ENCODE results near the gene BTBD9.

DNA sequence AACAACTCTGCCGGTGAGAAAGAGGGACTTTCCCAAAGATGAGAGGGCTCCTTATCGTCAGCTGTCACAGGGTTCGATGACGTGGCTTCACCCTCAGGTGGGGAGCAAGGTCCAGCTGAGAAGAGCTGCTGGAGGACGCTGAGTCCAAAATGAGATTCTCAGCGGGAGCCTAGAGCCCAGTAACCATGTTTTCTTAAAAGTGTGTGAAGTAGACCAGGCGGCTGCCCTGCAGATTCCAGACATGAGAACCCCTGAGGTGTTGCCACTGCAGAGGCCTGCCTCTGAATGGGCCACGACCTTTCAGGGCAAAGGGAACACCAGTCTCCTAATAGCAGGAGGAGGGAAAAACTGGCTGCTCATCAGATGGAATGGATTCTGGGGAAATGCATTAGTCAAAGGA lies 375.1 kb downstream of the BTBD9 start:
- no peak for TF ChIP-seq POLR2A (IDR thresholded peaks at IDR 0.05)
- TF ChIP-seq, protein P1, sequence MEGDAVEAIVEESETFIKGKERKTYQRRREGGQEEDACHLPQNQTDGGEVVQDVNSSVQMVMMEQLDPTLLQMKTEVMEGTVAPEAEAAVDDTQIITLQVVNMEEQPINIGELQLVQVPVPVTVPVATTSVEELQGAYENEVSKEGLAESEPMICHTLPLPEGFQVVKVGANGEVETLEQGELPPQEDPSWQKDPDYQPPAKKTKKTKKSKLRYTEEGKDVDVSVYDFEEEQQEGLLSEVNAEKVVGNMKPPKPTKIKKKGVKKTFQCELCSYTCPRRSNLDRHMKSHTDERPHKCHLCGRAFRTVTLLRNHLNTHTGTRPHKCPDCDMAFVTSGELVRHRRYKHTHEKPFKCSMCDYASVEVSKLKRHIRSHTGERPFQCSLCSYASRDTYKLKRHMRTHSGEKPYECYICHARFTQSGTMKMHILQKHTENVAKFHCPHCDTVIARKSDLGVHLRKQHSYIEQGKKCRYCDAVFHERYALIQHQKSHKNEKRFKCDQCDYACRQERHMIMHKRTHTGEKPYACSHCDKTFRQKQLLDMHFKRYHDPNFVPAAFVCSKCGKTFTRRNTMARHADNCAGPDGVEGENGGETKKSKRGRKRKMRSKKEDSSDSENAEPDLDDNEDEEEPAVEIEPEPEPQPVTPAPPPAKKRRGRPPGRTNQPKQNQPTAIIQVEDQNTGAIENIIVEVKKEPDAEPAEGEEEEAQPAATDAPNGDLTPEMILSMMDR (IDR thresholded peaks at IDR 0.05), result no peak
